CD4-positive, CD25-positive, alpha-beta regulatory T cell (primary cell): Measurements from ENCODE around the gene LMNTD2. TPM values are rescaled to one million over a fixed set of nuclear protein-coding genes. Genes with fewer than 3 reads are reported as not detected.
A peak's percentile ranks its signal among the peaks of the same experiment; 100 is the strongest.
"Not testable (repeated sequence)": the region's sequence is repeated elsewhere in the genome, so short reads cannot be mapped to it uniquely, and the experiment has no call there.

Experiments used
- ATAC-seq, 2 donors: fragments of 150-1000 bp; cut with Tn5 transposase; one replicate each; pipeline ENCODE4 v1.10.0; 2021; ENCODE audit warnings: low read depth in 2 of 2, moderate number of reproducible peaks in 2 of 2, moderate library complexity in 1 of 2
- DNase-seq, 3 donors: peaks; one replicate each; pipeline versions ENCODE4 v3.0.0 to v3.0.0-alpha.2; 2012 to 2022; ENCODE audit warnings: mixed read lengths in 1 of 3
- H3K27ac ChIP-seq: one replicate; pipeline ENCODE4 v1.7.0; 2013; ENCODE audit warnings: mild to moderate bottlenecking, low read length; ENCODE audit not compliant: insufficient read depth, poor library complexity, severe bottlenecking
- H3K27me3 ChIP-seq: one replicate; pipeline ENCODE4 v1.7.0; 2013; ENCODE audit warnings: low read length; ENCODE audit not compliant: control insufficient read depth, insufficient read depth
- H3K36me3 ChIP-seq: one replicate; pipeline ENCODE4 v1.7.0; 2013; ENCODE audit warnings: mild to moderate bottlenecking, low read length, moderate library complexity; ENCODE audit not compliant: control insufficient read depth, insufficient read depth
- H3K4me1 ChIP-seq: 2 replicates; pipeline ENCODE4 v1.7.0; 2013; ENCODE audit warnings: mild to moderate bottlenecking, low read length; ENCODE audit not compliant: insufficient read depth, control insufficient read depth, poor library complexity, severe bottlenecking
- H3K4me3 ChIP-seq: one replicate; pipeline ENCODE4 v1.7.0; 2013; ENCODE audit warnings: low read depth, mild to moderate bottlenecking, low read length, moderate library complexity
- H3K9me3 ChIP-seq, 2 experiments: 1 replicate in 1 of 2; 2 replicates in 1 of 2; pipeline ENCODE4 v1.7.0; 2013; ENCODE audit warnings: low read length in 2 of 2, mild to moderate bottlenecking in 1 of 2, moderate library complexity in 1 of 2; ENCODE audit not compliant: control insufficient read depth in 2 of 2
- H3K27ac Mint-ChIP-seq, 3 donors: one replicate each; pipeline ENCODE4 v1.8.0; 2020 to 2022; ENCODE audit warnings: mild to moderate bottlenecking in 3 of 3, mixed read lengths in 3 of 3, moderate library complexity in 2 of 3
- H3K27me3 Mint-ChIP-seq: one replicate; pipeline ENCODE4 v1.8.0; 2022; ENCODE audit warnings: mild to moderate bottlenecking, mixed read lengths
- H3K36me3 Mint-ChIP-seq: one replicate; pipeline ENCODE4 v1.8.0; 2020; ENCODE audit warnings: mixed read lengths
- H3K4me1 Mint-ChIP-seq, 4 donors: one replicate each; pipeline ENCODE4 v1.8.0; 2020 to 2022; ENCODE audit warnings: mixed read lengths in 4 of 4, mild to moderate bottlenecking in 1 of 4
- H3K4me3 Mint-ChIP-seq, 4 donors: one replicate each; pipeline ENCODE4 v1.8.0; 2020 to 2022; ENCODE audit warnings: mild to moderate bottlenecking in 4 of 4, mixed read lengths in 4 of 4, moderate library complexity in 3 of 4
- H3K9me3 Mint-ChIP-seq, 7 donors: one replicate each; pipeline ENCODE4 v1.8.0; 2020 to 2022; ENCODE audit warnings: mixed read lengths in 7 of 7, mild to moderate bottlenecking in 3 of 7, moderate library complexity in 2 of 7
- polyA plus RNA-seq, 4 donors: library from polyadenylated mRNA; unstranded; fragments of 300-500 nt; fragmentation: Illumina TruSeq; gene quantifications; one replicate each; pipeline ENCODE4 v1.2.3, GENCODE V29; 2021
- total RNA-seq: library from RNA; stranded (reverse); gene quantifications from one replicate; pipeline ENCODE4 v1.2.3, GENCODE V29; 2022

The LMNTD2 gene
- total and polyA plus RNA-seq, 5 donors from 2014 or later, result 0.79 to 5.1 (median 1.1) TPM

GRCh38 chr11:576811-577610 is 16.5 kb upstream of the LMNTD2 start:
- H3K4me3 Mint-ChIP-seq, result peak overlapping the region; percentile 86 to 91 (median 88)
- no peaks in the 10 kb centered on the region for H3K9me3 ChIP-seq
- peaks cover 48% of the 10 kb centered on the region for H3K4me1 ChIP-seq
- H3K27ac ChIP-seq, result peak overlapping the region; percentile 14
- H3K36me3 ChIP-seq, result peaks cover 9% of the 10 kb centered on the region
- peaks cover 5% of the 10 kb centered on the region for H3K27me3 Mint-ChIP-seq
- peak overlapping the region; percentile 68 to 74 (median 71) for H3K27ac Mint-ChIP-seq
- DNase-seq, result no peak
- H3K9me3 Mint-ChIP-seq, result peaks cover 0 to 2% (median 0%) of the 10 kb centered on the region in 7 donors
- H3K36me3 Mint-ChIP-seq, result no peaks in the 10 kb centered on the region
- H3K27me3 ChIP-seq, result no peaks in the 10 kb centered on the region
- no peak for ATAC-seq
- H3K4me1 Mint-ChIP-seq, result peaks cover 4 to 60% (median 21%) of the 10 kb centered on the region in 4 donors
- H3K4me3 ChIP-seq, result peak overlapping the region; percentile 83

GRCh38 chr11:575996-576768 is 15.6 kb upstream of the LMNTD2 start, which contains the start of gene PHRF1:
PHRF1 (plus strand) TSS chr11:576470; CDS start chr11:581513, 5,043 bp downstream.
- no peaks in the 10 kb centered on the region for H3K27me3 ChIP-seq
- peak within 1 kb of the TSS; percentile 83 for H3K4me3 ChIP-seq
- DNase-seq (peak; percentile 90 to 98 (median 95)), ATAC-seq (peak; percentile 85 to 87)
- peak within 1 kb of the TSS; percentile 95 to 99 (median 97) for H3K4me3 Mint-ChIP-seq
- peak within 1 kb of the TSS; percentile 86 for H3K27ac ChIP-seq
- peaks cover 48% of the 10 kb centered on the region for H3K4me1 ChIP-seq
- H3K9me3 ChIP-seq, result no peaks in the 10 kb centered on the region
- peaks cover 5% of the 10 kb centered on the region for H3K27me3 Mint-ChIP-seq
- H3K36me3 ChIP-seq, result peaks cover under 1% of the 10 kb centered on the region
- peak within 1 kb of the TSS; percentile 95 to 98 (median 98) for H3K27ac Mint-ChIP-seq
- peaks cover 4 to 54% (median 20%) of the 10 kb centered on the region in 4 donors for H3K4me1 Mint-ChIP-seq
- peaks cover 0 to 1% (median 0%) of the 10 kb centered on the region in 7 donors for H3K9me3 Mint-ChIP-seq
- H3K36me3 Mint-ChIP-seq, result no peaks in the 10 kb centered on the region

GRCh38 chr11:575313-575995 is 14.9 kb upstream of the LMNTD2 start:
- no peak for ATAC-seq
- H3K4me3 Mint-ChIP-seq, result peak overlapping the region; percentile 91 to 96 (median 92)
- peaks cover 47% of the 10 kb centered on the region for H3K4me1 ChIP-seq
- H3K27me3 ChIP-seq, result no peaks in the 10 kb centered on the region
- no peaks in the 10 kb centered on the region for H3K9me3 ChIP-seq
- no peak overlapping the region for H3K27ac ChIP-seq
- H3K36me3 ChIP-seq, result no peaks in the 10 kb centered on the region
- no peaks in the 10 kb centered on the region for H3K36me3 Mint-ChIP-seq
- H3K9me3 Mint-ChIP-seq, result peaks cover 0 to 1% (median 0%) of the 10 kb centered on the region in 7 donors
- peak overlapping the region; percentile 44 for H3K4me3 ChIP-seq
- peaks cover 4 to 52% (median 19%) of the 10 kb centered on the region in 4 donors for H3K4me1 Mint-ChIP-seq
- DNase-seq, result no peak
- peak overlapping the region; percentile 76 to 89 (median 88) for H3K27ac Mint-ChIP-seq
- H3K27me3 Mint-ChIP-seq, result peaks cover 5% of the 10 kb centered on the region

- H3K4me3 ChIP-seq, result peak overlapping the region; percentile 44
- H3K27me3 ChIP-seq, result no peaks in the 10 kb centered on the region
- peak overlapping the region; percentile 91 to 93 (median 92) for H3K4me3 Mint-ChIP-seq
- H3K4me1 ChIP-seq, result peaks cover 45% of the 10 kb centered on the region
- H3K27me3 Mint-ChIP-seq, result peaks cover 5% of the 10 kb centered on the region
- peaks cover 0 to 1% (median 0%) of the 10 kb centered on the region in 7 donors for H3K9me3 Mint-ChIP-seq
- H3K27ac Mint-ChIP-seq, result peak overlapping the region; percentile 76 to 89 (median 88)
- peaks cover 4 to 51% (median 18%) of the 10 kb centered on the region in 4 donors for H3K4me1 Mint-ChIP-seq
- no peak overlapping the region for H3K27ac ChIP-seq
- no peaks in the 10 kb centered on the region for H3K9me3 ChIP-seq
- no peaks in the 10 kb centered on the region for H3K36me3 ChIP-seq
- no peak for ATAC-seq
- DNase-seq, result peak in 1 of 3 donors; percentile 28
- no peaks in the 10 kb centered on the region for H3K36me3 Mint-ChIP-seq
Measured at GRCh38 chr11:574632-575312, 14.2 kb upstream of the LMNTD2 start.

GRCh38 chr11:574031-574570 is 13.6 kb upstream of the LMNTD2 start:
- H3K4me1 Mint-ChIP-seq, result peaks cover 4 to 46% (median 15%) of the 10 kb centered on the region in 4 donors
- not testable (repeated sequence) for H3K27ac ChIP-seq, H3K27me3 ChIP-seq, H3K9me3 ChIP-seq, H3K27me3 Mint-ChIP-seq, H3K36me3 ChIP-seq, ATAC-seq, H3K36me3 Mint-ChIP-seq, H3K4me3 ChIP-seq, H3K9me3 Mint-ChIP-seq
- DNase-seq, result peak in 2 of 3 donors; percentile 29 to 75
- peak overlapping the region; percentile 91 to 93 (median 92) for H3K4me3 Mint-ChIP-seq
- peaks cover 47% of the 10 kb centered on the region for H3K4me1 ChIP-seq
- peak overlapping the region in 2 of 3 donors; percentile 88 to 89 for H3K27ac Mint-ChIP-seq

- Mint-ChIP-seq H3K9me3 (peaks cover 0 to 1% (median 0%) of the 10 kb centered on the region in 7 donors), H3K4me1 (peaks cover 4 to 39% (median 14%) of the 10 kb centered on the region in 4 donors), H3K36me3 (no peaks in the 10 kb centered on the region), H3K27ac (no peak overlapping the region), H3K4me3 (peak overlapping the region in 2 of 4 donors; percentile 55 to 93), H3K27me3 (peaks cover 5% of the 10 kb centered on the region)
- no peaks in the 10 kb centered on the region for H3K36me3 ChIP-seq
- DNase-seq, result no peak
- no peak overlapping the region for H3K27ac ChIP-seq
- no peak overlapping the region for H3K4me3 ChIP-seq
- no peak for ATAC-seq
- no peaks in the 10 kb centered on the region for H3K9me3 ChIP-seq
- H3K27me3 ChIP-seq, result no peaks in the 10 kb centered on the region
- peaks cover 42% of the 10 kb centered on the region for H3K4me1 ChIP-seq
Measured at GRCh38 chr11:573146-573759, 12.7 kb upstream of the LMNTD2 start.
